IMR-90 (cell line): ENCODE measurements around the gene TMEM37. TPM values are rescaled to one million over a fixed set of nuclear protein-coding genes. Genes with fewer than 3 reads are reported as not detected.

ENCODE experiments used
- ATAC-seq: fragments of 200-7000 bp; cut with Tn5 transposase; 2 replicates; pipeline ENCODE4 v1.9.1; 2020; ENCODE audit warnings: low read depth, mild to moderate bottlenecking, moderate library complexity
- BruUV-seq: library from RNA; stranded (reverse); fragments of 400-500 nt; replicated peaks from 2 replicates; lab custom pipeline; 2021; lab: Mats Ljungman, UMichigan
- CTCF ChIA-PET: fragments of 300-600 bp; formaldehyde crosslinking; extraction: SDS; loops from one replicate; lab custom pipeline; 2021; ENCODE audit warnings: antibody characterized with exemption; lab: Yijun Ruan, JAX
- POLR2A ChIA-PET: fragments of 300-600 bp; sonication (Branson Sonifier 250); formaldehyde crosslinking; loops from one replicate; lab custom pipeline; 2022; ENCODE audit warnings: antibody characterized with exemption; ENCODE audit not compliant: unreplicated experiment; lab: Charles Lee
- DNase-seq: peaks from one replicate; pipeline ENCODE4 v3.0.0; 2013
- H2AFZ ChIP-seq: replicated peaks from 2 replicates; pipeline ENCODE3; 2013; ENCODE audit warnings: low read length, mild to moderate bottlenecking; ENCODE audit not compliant: poor library complexity
- H2AK5ac ChIP-seq: 2 replicates; pipeline ENCODE4 v1.6.1; 2013; ENCODE audit warnings: low read depth, low read length, inconsistent platforms
- H2AK9ac ChIP-seq: replicated peaks from 2 replicates; pipeline ENCODE3; 2013; ENCODE audit warnings: mild to moderate bottlenecking, low read depth, low read length, moderate library complexity; ENCODE audit not compliant: poor library complexity
- H2BK120ac ChIP-seq: 2 replicates; pipeline ENCODE4 v1.6.1; 2013; ENCODE audit warnings: low read depth, low read length, inconsistent platforms
- H2BK15ac ChIP-seq: 3 replicates; pipeline ENCODE4 v1.6.1; 2013; ENCODE audit warnings: low read depth, low read length, inconsistent platforms
- H2BK20ac ChIP-seq: 2 replicates; pipeline ENCODE4 v1.6.1; 2013; ENCODE audit warnings: low read depth, mild to moderate bottlenecking, inconsistent platforms, low read length, moderate library complexity
- H2BK5ac ChIP-seq: 2 replicates; pipeline ENCODE4 v1.6.1; 2013; ENCODE audit warnings: mild to moderate bottlenecking, low read depth, low read length, inconsistent platforms; ENCODE audit not compliant: poor library complexity, severe bottlenecking
- H3K14ac ChIP-seq: replicated peaks from 2 replicates; pipeline ENCODE4 v1.6.1; 2013; ENCODE audit warnings: low read depth, low read length, inconsistent platforms
- H3K18ac ChIP-seq: 2 replicates; pipeline ENCODE4 v1.6.1; 2013; ENCODE audit warnings: low read depth, low read length, control low read depth
- H3K23ac ChIP-seq: 2 replicates; pipeline ENCODE4 v1.6.1; 2013; ENCODE audit warnings: low read depth, low read length, inconsistent platforms
- H3K27ac ChIP-seq: 2 replicates; pipeline ENCODE4 v1.5.1; 2013; ENCODE audit warnings: mild to moderate bottlenecking, control low read depth, low read length; ENCODE audit not compliant: insufficient read depth
- H3K27me3 ChIP-seq: 2 replicates; pipeline ENCODE4 v1.6.1; 2013; ENCODE audit warnings: low read length; ENCODE audit not compliant: control insufficient read depth, insufficient read depth
- H3K36me3 ChIP-seq: 2 replicates; pipeline ENCODE4 v1.6.1; 2013; ENCODE audit warnings: low read length, mixed read lengths; ENCODE audit not compliant: control insufficient read depth, insufficient read depth
- H3K4ac ChIP-seq: 2 replicates; pipeline ENCODE4 v1.6.1; 2013; ENCODE audit warnings: low read depth, low read length, inconsistent platforms
- H3K4me1 ChIP-seq: 2 replicates; pipeline ENCODE4 v1.6.1; 2013; ENCODE audit warnings: low read length, mixed read lengths; ENCODE audit not compliant: control insufficient read depth, insufficient read depth
- H3K4me2 ChIP-seq: 2 replicates; pipeline ENCODE4 v1.6.1; 2013; ENCODE audit warnings: low read depth, mild to moderate bottlenecking, control low read depth, low read length, moderate library complexity
- H3K4me3 ChIP-seq: 2 replicates; pipeline ENCODE4 v1.5.1; 2013; ENCODE audit warnings: low read depth, mild to moderate bottlenecking, control low read depth, low read length, moderate library complexity; ENCODE audit not compliant: insufficient read depth
- H3K56ac ChIP-seq: 2 replicates; pipeline ENCODE4 v1.6.1; 2013; ENCODE audit warnings: low read length, inconsistent platforms; ENCODE audit not compliant: insufficient read depth; ENCODE audit errors: extremely low read depth
- H3K79me1 ChIP-seq, 2 experiments: 2 replicates each; pipeline ENCODE4 v1.6.1; 2013; ENCODE audit warnings: low read length in 2 of 2, inconsistent platforms in 1 of 2, low read depth in 1 of 2
- H3K9ac ChIP-seq: 2 replicates; pipeline ENCODE4 v1.6.1; 2013; ENCODE audit warnings: low read depth, low read length, control low read depth
- H3K9me1 ChIP-seq: 2 replicates; pipeline ENCODE4 v1.6.1; 2013; ENCODE audit warnings: low read length, inconsistent platforms; ENCODE audit not compliant: insufficient read depth
- H3K9me3 ChIP-seq: 2 replicates; pipeline ENCODE4 v1.6.1; 2013; ENCODE audit warnings: low read length; ENCODE audit not compliant: control insufficient read depth, insufficient read depth
- H4K20me1 ChIP-seq: 2 replicates; pipeline ENCODE4 v1.6.1; 2013; ENCODE audit warnings: low read length, inconsistent platforms; ENCODE audit not compliant: insufficient read depth
- H4K5ac ChIP-seq: 2 replicates; pipeline ENCODE4 v1.6.1; 2013; ENCODE audit warnings: mild to moderate bottlenecking, low read depth, low read length, control low read depth
- H4K8ac ChIP-seq, 2 experiments: 2 replicates each; pipeline ENCODE4 v1.6.1; 2013; ENCODE audit warnings: low read depth in 2 of 2, low read length in 2 of 2, control low read depth in 1 of 2, inconsistent platforms in 1 of 2
- H4K91ac ChIP-seq: 2 replicates; pipeline ENCODE4 v1.6.1; 2013; ENCODE audit warnings: low read depth, low read length, inconsistent platforms; ENCODE audit not compliant: insufficient read depth
- CEBPB ChIP-seq: IDR thresholded peaks from 2 replicates; pipeline ENCODE4 v1.6.1; 2012; ENCODE audit warnings: low read depth, low read length, improper control_type of control experiment
- CHD1 ChIP-seq: IDR thresholded peaks from 2 replicates; pipeline ENCODE4 v1.6.1; 2012; ENCODE audit warnings: low read depth, low read length, improper control_type of control experiment
- CTCF ChIP-seq: conservative IDR thresholded peaks from 2 replicates; pipeline ENCODE4 v1.5.1; 2012; ENCODE audit warnings: mild to moderate bottlenecking, low read depth, low read length, improper control_type of control experiment
- MAFK ChIP-seq: IDR thresholded peaks from 2 replicates; pipeline ENCODE4 v1.6.1; 2012; ENCODE audit warnings: low read depth, low read length, improper control_type of control experiment
- NFE2L2 ChIP-seq: fragments of 150-350 bp; IDR thresholded peaks from 2 replicates; pipeline ENCODE4 v1.6.1; 2016; ENCODE audit warnings: low read depth, mild to moderate bottlenecking, low read length
- WGBS, 2 experiments: methylation state at CpG; one replicate each; pipeline versions ENCODE4 v1.1.5 to v1.1.7; 2013; ENCODE audit warnings: missing lambda C conversion rate in 2 of 2; ENCODE audit not compliant: insufficient read length in 1 of 2; ENCODE audit errors: extremely low coverage in 2 of 2; 5-methylcytosine and 5-hydroxymethylcytosine counted together
- dilution Hi-C: fragments of 300-500 bp; cut with HindIII; formaldehyde crosslinking; loops from one replicate; pipeline ENCODE4 v1.14.3; 2018; ENCODE audit warnings: low sequenced_read_pairs; ENCODE audit not compliant: unreplicated experiment
- in situ Hi-C: fragments of 300-500 bp; cut with MboI; formaldehyde crosslinking; loops from 3 replicates; pipeline ENCODE4 v1.14.3; 2019; ENCODE audit warnings: low sequenced_read_pairs, inconsistent platforms, mixed read lengths
- intact Hi-C: fragments of 100-400 bp; cut with micrococcal nuclease; formaldehyde crosslinking; loops from 2 replicates; pipeline ENCODE4 v1.10.0; 2022
- polyA plus RNA-seq, 3 experiments: library from polyadenylated mRNA; depleted of rRNA; stranded (reverse); fragments of >200 nt; gene quantifications; 2 replicates each; pipeline ENCODE4 v1.2.3, GENCODE V29; 2012; ENCODE audit warnings: low replicate concordance in 1 of 3
- total RNA-seq: library from RNA; depleted of rRNA; stranded (reverse); fragments of >200 nt; gene quantifications from 2 replicates; pipeline ENCODE4 v1.2.3, GENCODE V29; 2012
- TF ChIP-seq, protein P1 (sequence below): fragments of 150-350 bp; IDR thresholded peaks from 2 replicates; pipeline ENCODE4 v1.6.1; 2017; ENCODE audit warnings: mild to moderate bottlenecking, antibody characterized with exemption, low read length, low read depth

Gene TMEM37
- total and polyA plus RNA-seq, 2 of the 4 experiments (the other 2 are of a cell fraction), result under 0.01 to 0.39 TPM

DNA sequence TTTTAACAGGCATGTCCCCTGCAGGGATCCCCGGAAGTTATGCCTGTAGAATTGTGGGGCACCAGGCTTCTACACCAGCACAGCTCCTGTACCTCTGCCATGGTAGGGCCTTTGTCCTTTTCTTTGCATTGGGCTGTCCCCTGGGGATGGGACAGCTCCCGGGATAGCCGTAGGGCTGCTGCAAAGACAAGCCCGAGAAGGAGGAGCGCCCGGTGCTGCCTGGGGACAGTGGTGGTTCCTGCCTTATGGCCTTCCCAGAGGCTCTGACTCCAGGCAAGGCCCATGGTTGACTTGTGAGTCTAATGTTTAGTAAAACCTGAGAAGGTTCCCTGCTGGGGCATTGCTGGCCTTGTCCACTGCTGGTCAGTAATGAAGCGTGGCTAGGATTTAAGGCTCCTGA lies 30.9 kb downstream of the TMEM37 start:
- ChIA-PET CTCF (no interaction called here), POLR2A (no interaction called here)
- intact Hi-C loops, result no loop called here
- Histone ChIP-seq H3K9me3 (no peaks in the 10 kb centered on the region), H2BK15ac (no peak overlapping the region), H3K9ac (no peak overlapping the region), H3K56ac (no peak overlapping the region), H3K79me1 (no peaks in the 10 kb centered on the region), H3K4ac (no peak overlapping the region), H2BK120ac (no peak overlapping the region), H3K18ac (no peak overlapping the region), H2AK9ac (no peak overlapping the region), H2AK5ac (no peak overlapping the region), H3K27ac (no peak overlapping the region), H2AFZ (no peak overlapping the region), H3K23ac (no peak overlapping the region), H3K36me3 (no peaks in the 10 kb centered on the region), H4K5ac (no peak overlapping the region), H4K91ac (no peak overlapping the region), H4K20me1 (no peaks in the 10 kb centered on the region), H4K8ac (no peak overlapping the region), H3K27me3 (peaks cover 5% of the 10 kb centered on the region), H2BK5ac (no peak overlapping the region), H3K4me1 (no peaks in the 10 kb centered on the region), H2BK20ac (no peak overlapping the region), H3K4me3 (no peak overlapping the region), H3K14ac (no peak overlapping the region), H3K4me2 (no peak overlapping the region), H3K9me1 (no peaks in the 10 kb centered on the region)
- no TSS peak for BruUV-seq
- dilution Hi-C loops, result no loop called here
- no peak for DNase-seq
- no peak for ATAC-seq
- TF ChIP-seq CEBPB, result no peak
- TF ChIP-seq CTCF, result no peak
- TF ChIP-seq CHD1, result no peak
- TF ChIP-seq NFE2L2, result no peak
- no peak for TF ChIP-seq MAFK
- TF ChIP-seq, protein P1, sequence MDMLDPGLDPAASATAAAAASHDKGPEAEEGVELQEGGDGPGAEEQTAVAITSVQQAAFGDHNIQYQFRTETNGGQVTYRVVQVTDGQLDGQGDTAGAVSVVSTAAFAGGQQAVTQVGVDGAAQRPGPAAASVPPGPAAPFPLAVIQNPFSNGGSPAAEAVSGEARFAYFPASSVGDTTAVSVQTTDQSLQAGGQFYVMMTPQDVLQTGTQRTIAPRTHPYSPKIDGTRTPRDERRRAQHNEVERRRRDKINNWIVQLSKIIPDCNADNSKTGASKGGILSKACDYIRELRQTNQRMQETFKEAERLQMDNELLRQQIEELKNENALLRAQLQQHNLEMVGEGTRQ, result no peak
- 80% methylated on average over 2 of the region's 7 CpGs; no CpG with 5 or more reads in 1 of the 2 experiments for WGBS, 2 experiments
- in situ Hi-C loops, result no loop called here
